ENCODE measurements around the gene OBSL1.

Gene OBSL1

DNA sequence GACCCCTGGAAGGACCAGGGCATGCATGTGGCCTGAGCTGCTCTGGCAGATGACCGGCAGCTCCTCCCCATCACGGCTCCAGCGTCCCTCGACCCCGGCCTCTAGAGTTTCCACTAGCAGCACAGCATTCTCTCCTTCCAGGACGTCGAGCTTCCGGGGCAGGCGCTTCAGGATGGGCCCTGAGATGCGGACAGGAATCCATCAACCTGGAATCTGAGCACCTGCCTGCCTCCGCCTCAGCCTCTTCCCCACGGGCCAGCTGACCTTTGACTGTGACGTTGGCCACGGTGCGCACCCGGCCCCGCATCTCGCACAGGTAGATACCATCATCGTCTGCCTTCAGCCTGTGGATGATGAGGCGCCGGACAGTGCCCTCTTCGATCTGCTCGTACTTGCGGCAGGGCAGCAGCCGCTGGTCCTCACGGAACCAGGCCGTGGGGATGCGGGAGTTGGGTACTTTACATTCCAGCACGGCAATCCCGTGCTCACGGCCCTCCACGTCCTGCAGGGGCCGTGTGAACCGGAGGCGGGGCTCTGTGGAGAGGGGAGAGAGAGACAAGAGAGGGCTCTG lies 3.5 kb downstream of the OBSL1 start:
- TF ChIP-seq, protein P1, sequence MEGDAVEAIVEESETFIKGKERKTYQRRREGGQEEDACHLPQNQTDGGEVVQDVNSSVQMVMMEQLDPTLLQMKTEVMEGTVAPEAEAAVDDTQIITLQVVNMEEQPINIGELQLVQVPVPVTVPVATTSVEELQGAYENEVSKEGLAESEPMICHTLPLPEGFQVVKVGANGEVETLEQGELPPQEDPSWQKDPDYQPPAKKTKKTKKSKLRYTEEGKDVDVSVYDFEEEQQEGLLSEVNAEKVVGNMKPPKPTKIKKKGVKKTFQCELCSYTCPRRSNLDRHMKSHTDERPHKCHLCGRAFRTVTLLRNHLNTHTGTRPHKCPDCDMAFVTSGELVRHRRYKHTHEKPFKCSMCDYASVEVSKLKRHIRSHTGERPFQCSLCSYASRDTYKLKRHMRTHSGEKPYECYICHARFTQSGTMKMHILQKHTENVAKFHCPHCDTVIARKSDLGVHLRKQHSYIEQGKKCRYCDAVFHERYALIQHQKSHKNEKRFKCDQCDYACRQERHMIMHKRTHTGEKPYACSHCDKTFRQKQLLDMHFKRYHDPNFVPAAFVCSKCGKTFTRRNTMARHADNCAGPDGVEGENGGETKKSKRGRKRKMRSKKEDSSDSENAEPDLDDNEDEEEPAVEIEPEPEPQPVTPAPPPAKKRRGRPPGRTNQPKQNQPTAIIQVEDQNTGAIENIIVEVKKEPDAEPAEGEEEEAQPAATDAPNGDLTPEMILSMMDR (IDR thresholded peaks at IDR 0.05; ENCODE audit: low read depth, low read length): no peak
- DNase-seq (ENCODE audit: low read depth, low spot score): no peak
- no peak overlapping the region for H3K4me3 ChIP-seq (ENCODE audit: low read depth, low read length)
- in situ Hi-C loops (cut with HindIII; ENCODE audit: low sequenced_read_pairs): no loop called here

DNA sequence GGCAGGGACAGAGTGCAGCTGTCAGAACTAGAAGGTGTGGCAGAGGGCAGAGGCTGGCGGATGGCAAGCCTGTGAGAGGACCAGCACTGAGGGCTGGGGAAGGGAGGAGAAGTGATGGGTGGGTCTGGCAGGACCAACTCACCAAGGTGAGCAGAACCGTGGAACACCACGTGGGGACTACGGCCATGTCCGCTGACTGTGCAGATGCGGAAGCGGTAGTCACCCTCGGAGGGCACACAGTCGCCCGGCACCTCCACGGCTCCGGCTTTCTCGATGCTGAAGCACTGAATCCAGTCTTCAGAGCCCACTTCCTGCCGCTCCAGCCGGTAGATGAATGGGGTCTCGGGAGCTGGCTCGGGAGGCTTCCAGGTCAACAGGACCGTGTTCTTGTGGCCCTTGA lies 4.2 kb downstream of the OBSL1 start:
- DNase-seq (ENCODE audit: low read depth, low spot score): no peak
- TF ChIP-seq, protein P1 (IDR thresholded peaks at IDR 0.05; ENCODE audit: low read depth, low read length): no peak
- in situ Hi-C loops (cut with HindIII; ENCODE audit: low sequenced_read_pairs): no loop called here
- no peak overlapping the region for H3K4me3 ChIP-seq (ENCODE audit: low read depth, low read length)

DNA sequence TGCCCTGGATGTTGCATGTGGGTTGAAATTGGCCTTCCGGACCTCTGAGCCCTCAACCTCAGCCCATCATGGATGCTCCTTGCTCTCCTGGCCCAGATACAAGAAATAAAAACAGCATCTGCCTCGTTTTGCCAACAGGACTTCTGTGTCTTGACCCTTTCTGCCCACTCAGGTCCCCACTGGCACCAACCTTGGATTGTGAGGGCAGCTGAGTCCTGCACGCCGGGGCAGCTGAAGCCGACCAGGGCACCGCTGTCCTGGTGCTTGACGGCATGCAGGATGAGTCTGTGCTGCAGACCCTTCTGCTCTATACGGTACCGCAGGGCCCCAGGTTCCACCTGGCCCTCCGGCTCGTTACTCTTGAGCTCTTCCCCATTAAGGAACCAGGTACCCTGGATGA lies 4.7 kb downstream of the OBSL1 start:
- no peak overlapping the region for H3K4me3 ChIP-seq (ENCODE audit: low read depth, low read length)
- in situ Hi-C loops (cut with HindIII; ENCODE audit: low sequenced_read_pairs): no loop called here
- DNase-seq (ENCODE audit: low read depth, low spot score): no peak
- TF ChIP-seq, protein P1 (IDR thresholded peaks at IDR 0.05; ENCODE audit: low read depth, low read length): no peak

DNA sequence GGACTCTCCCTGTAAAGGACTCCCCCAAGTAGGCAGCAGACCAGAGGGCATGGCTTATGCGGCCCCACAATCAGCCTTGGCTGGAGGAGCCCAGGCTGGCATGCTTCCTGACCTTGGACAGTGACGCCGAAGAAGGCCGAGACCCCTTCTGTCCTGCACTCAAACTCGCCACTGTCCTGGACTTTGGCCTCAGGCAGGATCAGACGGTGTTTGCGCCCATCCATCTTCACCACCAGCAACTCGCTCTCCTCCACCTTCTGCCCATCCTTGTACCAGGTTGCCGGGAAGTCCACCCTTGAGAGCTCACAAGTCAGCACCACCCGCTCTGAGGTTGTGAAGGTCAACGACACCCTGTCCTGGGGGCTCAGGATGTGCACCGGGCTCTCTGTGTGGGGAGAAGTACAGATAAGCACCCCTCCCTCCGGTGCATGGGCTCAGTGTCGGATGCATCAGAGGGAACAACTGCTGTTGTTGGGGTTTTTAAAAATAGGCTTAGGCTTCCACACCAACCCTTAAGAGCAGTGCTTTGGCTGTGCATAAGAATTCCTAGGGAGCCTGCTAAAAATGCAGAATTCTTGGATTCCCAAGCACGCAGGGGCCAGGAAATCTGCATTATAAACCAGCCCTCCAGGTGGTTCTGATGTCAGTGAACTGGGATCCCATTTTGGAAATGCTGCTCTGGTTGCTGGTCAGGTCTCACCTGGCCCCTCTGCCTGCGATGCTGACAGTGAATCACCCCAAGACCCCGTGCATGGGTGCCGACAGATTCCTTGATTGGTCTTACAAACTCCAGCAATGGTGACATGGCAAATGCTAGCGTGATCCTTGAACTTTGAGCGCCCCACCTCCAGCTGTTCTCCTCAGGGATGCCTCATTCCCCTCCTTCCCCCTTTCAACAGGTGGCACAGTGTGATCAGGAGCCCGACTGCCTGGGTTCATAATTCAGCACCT lies 5.9 kb downstream of the OBSL1 start:
- no peak overlapping the region for H3K4me3 ChIP-seq (ENCODE audit: low read depth, low read length)
- TF ChIP-seq, protein P1 (IDR thresholded peaks at IDR 0.05; ENCODE audit: low read depth, low read length): no peak
- in situ Hi-C loops (cut with HindIII; ENCODE audit: low sequenced_read_pairs): no loop called here
- no peak for DNase-seq (ENCODE audit: low read depth, low spot score)

DNA sequence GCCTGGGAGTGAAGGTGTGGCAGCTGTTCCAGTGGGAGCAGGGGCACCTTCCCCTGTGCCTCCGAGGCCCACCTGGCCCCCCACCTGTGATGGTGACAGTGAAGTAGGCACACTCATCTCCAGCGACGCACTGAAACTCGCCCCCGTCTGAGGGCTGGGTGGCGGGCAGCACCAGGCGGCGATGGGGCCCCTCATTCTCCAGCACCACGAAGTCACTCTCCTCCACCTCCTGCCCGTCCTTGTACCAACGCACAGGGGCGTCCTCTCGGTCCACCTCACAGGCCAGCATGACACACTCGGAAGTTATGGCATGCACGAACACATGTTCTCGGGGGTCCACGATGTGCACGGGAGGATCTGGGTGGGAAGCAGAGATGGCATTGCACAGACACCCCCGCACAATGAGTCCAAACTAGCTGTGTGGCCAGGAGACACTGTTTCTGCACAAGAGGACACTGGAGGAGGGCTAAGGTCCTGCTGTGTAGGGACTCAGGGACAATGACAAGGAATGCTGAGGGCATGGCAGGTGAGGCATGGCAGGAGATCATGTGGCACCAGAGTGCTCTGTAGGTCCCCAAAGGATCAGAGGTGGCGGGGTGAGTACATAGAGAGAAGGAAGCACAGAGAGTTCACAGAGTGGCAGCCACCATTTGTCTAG lies 7.9 kb downstream of the OBSL1 start:
- DNase-seq (ENCODE audit: low read depth, low spot score): no peak
- in situ Hi-C loops (cut with HindIII; ENCODE audit: low sequenced_read_pairs): no loop called here
- H3K4me3 ChIP-seq (ENCODE audit: low read depth, low read length): no peak overlapping the region
- TF ChIP-seq, protein P1 (IDR thresholded peaks at IDR 0.05; ENCODE audit: low read depth, low read length): no peak

DNA sequence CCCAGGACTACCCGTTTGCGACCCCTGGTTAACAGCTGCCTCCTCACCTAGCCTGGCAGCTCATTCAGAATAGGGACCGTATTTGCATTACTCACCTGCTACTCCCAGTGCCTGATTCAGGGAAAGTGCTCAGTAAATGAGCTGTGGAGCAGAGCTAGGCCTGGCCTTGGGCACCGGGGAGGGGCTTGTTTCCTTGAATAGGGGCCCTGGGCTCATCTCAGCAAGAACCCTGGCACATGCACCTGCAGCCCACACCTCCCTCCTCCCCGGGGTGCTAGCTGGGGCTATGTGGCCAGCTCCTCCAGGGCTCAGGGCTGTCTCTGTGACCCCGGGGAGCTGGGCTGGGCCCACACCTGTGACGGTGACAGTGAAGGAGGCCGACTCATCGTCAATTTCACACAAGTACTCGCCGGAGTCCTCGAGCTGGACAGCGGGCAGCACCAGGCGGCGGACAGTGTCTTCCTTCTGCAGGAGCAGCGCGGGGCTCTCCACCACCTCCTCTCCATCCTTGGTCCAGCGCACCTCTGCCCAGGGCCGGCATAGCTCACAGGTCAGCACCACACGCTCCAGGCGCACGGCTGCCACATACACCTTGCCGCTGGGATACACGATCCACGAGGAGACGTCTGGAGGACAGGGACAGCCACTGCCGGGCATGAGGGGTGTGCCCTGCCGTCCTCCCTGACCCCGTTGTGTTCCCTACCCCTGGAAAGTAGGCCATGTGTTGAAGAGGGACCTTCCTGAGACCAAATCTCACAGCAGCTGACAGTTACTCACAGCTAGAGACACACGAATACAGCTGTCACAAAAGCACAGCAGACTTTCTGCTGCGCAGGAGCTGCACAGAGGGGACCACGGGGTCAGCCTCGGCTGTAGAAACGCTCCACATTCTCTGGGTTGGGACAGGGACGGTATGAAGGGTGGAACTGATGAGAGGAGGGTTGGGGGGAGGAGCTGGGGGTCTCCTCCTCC lies 9.0 kb downstream of the OBSL1 start:
- in situ Hi-C loops (cut with HindIII; ENCODE audit: low sequenced_read_pairs): no loop called here

More for the DNA sequence above, 9.0 kb downstream of the OBSL1 start:
- TF ChIP-seq, protein P1 (IDR thresholded peaks at IDR 0.05; ENCODE audit: low read depth, low read length): no peak
- no peak for DNase-seq (ENCODE audit: low read depth, low spot score)
- no peak overlapping the region for H3K4me3 ChIP-seq (ENCODE audit: low read depth, low read length)

Measured in astrocyte of the spinal cord (primary cell).